Endodermal cell (in vitro differentiated cells): ENCODE measurements around the gene TCN1. TPM values are rescaled to one million over a fixed set of nuclear protein-coding genes. Genes with fewer than 3 reads are reported as not detected.

Source experiments
- DNase-seq: peaks from one replicate; pipeline ENCODE4 v3.0.0-alpha.2; 2017
- H3K27ac ChIP-seq: 2 replicates; pipeline ENCODE4 v1.5.1; 2013; ENCODE audit warnings: mild to moderate bottlenecking, low read depth, low read length, moderate library complexity
- H3K27me3 ChIP-seq: 2 replicates; pipeline ENCODE4 v1.6.1; 2013; ENCODE audit warnings: mild to moderate bottlenecking, low read length, moderate library complexity; ENCODE audit not compliant: insufficient read depth, control insufficient read depth, poor library complexity, severe bottlenecking
- H3K36me3 ChIP-seq: 2 replicates; pipeline ENCODE4 v1.7.0; 2013; ENCODE audit warnings: mild to moderate bottlenecking, low read length, moderate library complexity; ENCODE audit not compliant: control insufficient read depth, insufficient read depth
- H3K4me1 ChIP-seq: one replicate; pipeline ENCODE4 v1.7.0; 2013; ENCODE audit warnings: low read length; ENCODE audit not compliant: control insufficient read depth, insufficient read depth
- H3K4me3 ChIP-seq: 2 replicates; pipeline ENCODE4 v1.5.1; 2013; ENCODE audit warnings: mild to moderate bottlenecking, low read length, moderate library complexity
- H3K9ac ChIP-seq: 2 replicates; pipeline ENCODE4 v1.6.1; 2013; ENCODE audit warnings: mild to moderate bottlenecking, low read length, moderate library complexity; ENCODE audit not compliant: poor library complexity, severe bottlenecking; ENCODE audit errors: extremely low read depth
- H3K9me3 ChIP-seq: 2 replicates; pipeline ENCODE4 v1.6.1; 2013; ENCODE audit warnings: mild to moderate bottlenecking, low read length, moderate library complexity; ENCODE audit not compliant: control insufficient read depth
- H3K27ac Mint-ChIP-seq: 2 replicates; pipeline ENCODE4 v1.8.0; 2020; ENCODE audit warnings: mixed read lengths
- H3K27me3 Mint-ChIP-seq: 2 replicates; pipeline ENCODE4 v1.8.0; 2021; ENCODE audit warnings: mild to moderate bottlenecking, mixed read lengths; ENCODE audit not compliant: insufficient read depth
- H3K36me3 Mint-ChIP-seq: 2 replicates; pipeline ENCODE4 v1.8.0; 2020; ENCODE audit warnings: low read depth, mixed read lengths
- H3K4me1 Mint-ChIP-seq: 2 replicates; pipeline ENCODE4 v1.8.0; 2020; ENCODE audit warnings: mixed read lengths
- H3K4me3 Mint-ChIP-seq: 2 replicates; pipeline ENCODE4 v1.8.0; 2020; ENCODE audit warnings: mild to moderate bottlenecking, moderate library complexity, mixed read lengths
- H3K9me3 Mint-ChIP-seq: 2 replicates; pipeline ENCODE4 v1.8.0; 2020; ENCODE audit warnings: mild to moderate bottlenecking, mixed read lengths
- WGBS, 2 experiments: methylation state at CpG; one replicate each; pipeline versions ENCODE4 v1.1.5 to v1.1.7; 2013; ENCODE audit warnings: missing lambda C conversion rate in 2 of 2, mixed read lengths in 1 of 2; ENCODE audit not compliant: insufficient coverage in 1 of 2, insufficient read length in 1 of 2; 5-methylcytosine and 5-hydroxymethylcytosine counted together
- total RNA-seq, 2 donors: library from RNA; stranded (reverse); fragmentation: NEBNext Ultra II Directional in 1 of 2; extraction: Animal tissue kit (Norgen Biotek cat#: 25700) in 1 of 2; gene quantifications; 2 replicates in 1 of 2; 3 replicates in 1 of 2; pipeline ENCODE4 v1.2.1, GENCODE V29; 2021
- TF ChIP-seq, protein P1 (sequence below): fragments of 200-600 bp; sonication (generic); conservative IDR thresholded peaks from 2 replicates; pipeline ENCODE4 v1.5.0; 2021; ENCODE audit warnings: antibody characterized with exemption, mild to moderate bottlenecking

The TCN1 gene
- total RNA-seq, 2 donors from 2014 or later, result not detected

- no peak for DNase-seq
- Mint-ChIP-seq H3K4me1 (peaks cover 32% of the 10 kb centered on the region), H3K36me3 (peaks cover 57% of the 10 kb centered on the region), H3K27ac (no peak overlapping the region), H3K9me3 (no peaks in the 10 kb centered on the region), H3K27me3 (no peaks in the 10 kb centered on the region), H3K4me3 (no peak overlapping the region)
- 93 to 100% methylated on average over 1 to 2 of the region's 2 CpGs for WGBS, 2 experiments
- H3K9ac ChIP-seq, result no peak overlapping the region
- H3K4me1 ChIP-seq, result peaks cover 19% of the 10 kb centered on the region
- no peak overlapping the region for H3K4me3 ChIP-seq
- no peak overlapping the region for H3K27ac ChIP-seq
- peaks cover 78% of the 10 kb centered on the region for H3K36me3 ChIP-seq
- TF ChIP-seq, protein P1, sequence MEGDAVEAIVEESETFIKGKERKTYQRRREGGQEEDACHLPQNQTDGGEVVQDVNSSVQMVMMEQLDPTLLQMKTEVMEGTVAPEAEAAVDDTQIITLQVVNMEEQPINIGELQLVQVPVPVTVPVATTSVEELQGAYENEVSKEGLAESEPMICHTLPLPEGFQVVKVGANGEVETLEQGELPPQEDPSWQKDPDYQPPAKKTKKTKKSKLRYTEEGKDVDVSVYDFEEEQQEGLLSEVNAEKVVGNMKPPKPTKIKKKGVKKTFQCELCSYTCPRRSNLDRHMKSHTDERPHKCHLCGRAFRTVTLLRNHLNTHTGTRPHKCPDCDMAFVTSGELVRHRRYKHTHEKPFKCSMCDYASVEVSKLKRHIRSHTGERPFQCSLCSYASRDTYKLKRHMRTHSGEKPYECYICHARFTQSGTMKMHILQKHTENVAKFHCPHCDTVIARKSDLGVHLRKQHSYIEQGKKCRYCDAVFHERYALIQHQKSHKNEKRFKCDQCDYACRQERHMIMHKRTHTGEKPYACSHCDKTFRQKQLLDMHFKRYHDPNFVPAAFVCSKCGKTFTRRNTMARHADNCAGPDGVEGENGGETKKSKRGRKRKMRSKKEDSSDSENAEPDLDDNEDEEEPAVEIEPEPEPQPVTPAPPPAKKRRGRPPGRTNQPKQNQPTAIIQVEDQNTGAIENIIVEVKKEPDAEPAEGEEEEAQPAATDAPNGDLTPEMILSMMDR, result no peak
- H3K9me3 ChIP-seq, result no peaks in the 10 kb centered on the region
- H3K27me3 ChIP-seq, result no peaks in the 10 kb centered on the region
Observed at GRCh38 chr11:59804061-59804460, 62.2 kb downstream of the TCN1 start.

Other genes starting within 250 kb of the TCN1 start
- 10 to 100 TPM; 41.0 to 45.7 TPM for gene PATL1, start 197.4 kb downstream of the TCN1 start, total RNA-seq
- not detected for gene OR10V1, start 152.6 kb downstream of the TCN1 start, total RNA-seq
- gene STX3, start 111.1 kb downstream of the TCN1 start, total RNA-seq, result 100 to 1,000 TPM; 119 to 160 TPM
- 10 to 100 TPM; 52.8 to 58.4 TPM for gene MRPL16, start 55.7 kb downstream of the TCN1 start, total RNA-seq
- not detected for gene CBLIF, start 21.0 kb downstream of the TCN1 start, total RNA-seq
- not detected for gene OOSP3, start 12.3 kb upstream of the TCN1 start, total RNA-seq
- not detected for gene OOSP1, start 71.9 kb upstream of the TCN1 start, total RNA-seq
- not detected for gene OOSP4A, start 97.5 kb upstream of the TCN1 start, total RNA-seq
- not detected for gene OOSP4B, start 150.7 kb upstream of the TCN1 start, total RNA-seq
- not detected for gene OOSP2, start 173.9 kb upstream of the TCN1 start, total RNA-seq
- gene MS4A3, start 190.2 kb upstream of the TCN1 start, total RNA-seq, result not detected
- gene MS4A2, start 222.2 kb upstream of the TCN1 start, total RNA-seq, result not detected